ENCODE results near the gene ATP11A. TPM values are rescaled to one million over a fixed set of nuclear protein-coding genes. Genes with fewer than 3 reads are reported as not detected.

ATP11A gene
- total RNA-seq, 6 experiments from 2014 or later: 24.3 to 57.4 (median 33.1) TPM

- ATAC-seq (no peak), DNase-seq (no peak)
- H3K4me1 ChIP-seq: no peaks in the 10 kb centered on the region
- WGBS (ENCODE audit: insufficient coverage, low coverage, low lambda C conversion rate, missing lambda C conversion rate): 98% methylated on average over 10 of the region's 23 CpGs
- no peak overlapping the region for H3K27ac ChIP-seq
- H3K4me3 ChIP-seq: no peak overlapping the region
- TF ChIP-seq POLR2A (IDR thresholded peaks at IDR 0.05) (no peak), CTCF (IDR thresholded peaks at IDR 0.05) (no peak)
- intact Hi-C loops (cut with DNase I): no loop called here
- no peaks in the 10 kb centered on the region for H3K27me3 ChIP-seq
- peaks cover 0 to 7% (median 3%) of the 10 kb centered on the region in 4 donors for H3K36me3 ChIP-seq
- no peaks in the 10 kb centered on the region for H3K9me3 ChIP-seq
Measured at GRCh38 chr13:112846411-112847115, 156.7 kb downstream of the ATP11A start.

- Histone ChIP-seq H3K4me3 (no peak overlapping the region), H3K4me1 (no peaks in the 10 kb centered on the region), H3K36me3 (peaks cover 0 to 8% (median 5%) of the 10 kb centered on the region in 4 donors), H3K9me3 (no peaks in the 10 kb centered on the region), H3K27me3 (no peaks in the 10 kb centered on the region), H3K27ac (no peak overlapping the region)
- ATAC-seq (no peak), DNase-seq (no peak)
- WGBS (ENCODE audit: insufficient coverage, low coverage, low lambda C conversion rate, missing lambda C conversion rate): 65% methylated on average over 3 of the region's 6 CpGs
- TF ChIP-seq CTCF (IDR thresholded peaks at IDR 0.05) (no peak), POLR2A (IDR thresholded peaks at IDR 0.05) (no peak)
- intact Hi-C loops (cut with DNase I): no loop called here
Measured at GRCh38 chr13:112849500-112849899, 159.7 kb downstream of the ATP11A start.

GRCh38 chr13:112850273-112850672 is 160.4 kb downstream of the ATP11A start:
- peaks cover 0 to 14% (median 9%) of the 10 kb centered on the region in 4 donors for H3K36me3 ChIP-seq
- H3K4me3 ChIP-seq: no peak overlapping the region
- DNase-seq (no peak), ATAC-seq (no peak)
- no peaks in the 10 kb centered on the region for H3K9me3 ChIP-seq
- H3K27me3 ChIP-seq: no peaks in the 10 kb centered on the region
- intact Hi-C loops (cut with DNase I): no loop called here
- WGBS (ENCODE audit: insufficient coverage, low coverage, low lambda C conversion rate, missing lambda C conversion rate): 96% methylated on average over 4 of the region's 6 CpGs
- no peak overlapping the region for H3K27ac ChIP-seq
- H3K4me1 ChIP-seq: no peaks in the 10 kb centered on the region
- no peak for TF ChIP-seq CTCF (IDR thresholded peaks at IDR 0.05)
- TF ChIP-seq POLR2A (IDR thresholded peaks at IDR 0.05): no peak

- no peak overlapping the region for H3K27ac ChIP-seq
- DNase-seq: no peak
Measured at GRCh38 chr13:112851107-112852038, 161.5 kb downstream of the ATP11A start.

More at GRCh38 chr13:112851107-112852038, 161.5 kb downstream of the ATP11A start:
- intact Hi-C loops (cut with DNase I): no loop called here
- no peak for TF ChIP-seq CTCF (IDR thresholded peaks at IDR 0.05)
- ATAC-seq: no peak
- Histone ChIP-seq H3K4me3 (no peak overlapping the region), H3K9me3 (no peaks in the 10 kb centered on the region), H3K36me3 (peaks cover 0 to 24% (median 12%) of the 10 kb centered on the region in 4 donors), H3K27me3 (no peaks in the 10 kb centered on the region), H3K4me1 (no peaks in the 10 kb centered on the region)
- WGBS (ENCODE audit: insufficient coverage, low coverage, low lambda C conversion rate, missing lambda C conversion rate): 91% methylated on average over 10 of the region's 13 CpGs
